K562 (cell line): ENCODE measurements around the gene IL11. TPM values are rescaled to one million over a fixed set of nuclear protein-coding genes. Genes with fewer than 3 reads are reported as not detected.

Source experiments
- ATAC-seq: fragments of 200-7000 bp; cut with Tn5 transposase; 3 replicates; pipeline ENCODE4 v1.9.1; 2020; ENCODE audit warnings: moderate library complexity
- BruUV-seq: library from RNA; stranded (reverse); fragments of 400-500 nt; replicated peaks from 2 replicates; lab custom pipeline; 2021; lab: Mats Ljungman, UMichigan
- CTCF ChIA-PET: fragments of 300-600 bp; formaldehyde crosslinking; extraction: SDS; loops from one replicate; lab custom pipeline; 2021; ENCODE audit warnings: low intra/inter-chr PET ratio; lab: Yijun Ruan, JAX
- POLR2A ChIA-PET: fragments of 300-600, 350-650 bp; sonication (Branson Sonifier 250); formaldehyde crosslinking; extraction: SDS; loops from one replicate; lab custom pipeline; 2021; ENCODE audit warnings: antibody characterized with exemption, inconsistent platforms; lab: Yijun Ruan, JAX
- DNase-seq, 4 experiments: peaks; one replicate each; pipeline versions ENCODE4 v3.0.0 to v3.0.0-alpha.2; 2011 to 2018; ENCODE audit warnings: low spot score in 3 of 4, mixed read lengths in 3 of 4; ENCODE audit errors: extremely low read depth in 1 of 4
- FAIRE-seq: peaks from 2 replicates; lab custom pipeline; 2011; peaks lifted over from hg19 to GRCh38; lab: Jason Lieb, UNC
- H2AFZ ChIP-seq: 2 replicates; pipeline ENCODE4 v1.6.0; 2011; ENCODE audit warnings: low read depth, low read length, control low read depth, inconsistent platforms
- H3K27ac ChIP-seq: fragments of 200-600 bp; 3 replicates; pipeline ENCODE4 v1.8.0; 2011; ENCODE audit warnings: low read depth, mild to moderate bottlenecking, control low read depth, inconsistent platforms, low read length, moderate library complexity, mixed read lengths; ENCODE audit errors: extremely low read depth
- H3K27me3 ChIP-seq, 2 experiments: fragments of 300-600 bp in 1 of 2; 2 replicates in 1 of 2; 3 replicates in 1 of 2; pipeline versions ENCODE4 v1.6.0 to v1.8.0; 2011; ENCODE audit warnings: inconsistent platforms in 2 of 2, low read length in 2 of 2, mild to moderate bottlenecking in 1 of 2, mixed read lengths in 1 of 2, moderate library complexity in 1 of 2; ENCODE audit not compliant: control insufficient read depth in 2 of 2, insufficient read depth in 2 of 2
- H3K36me3 ChIP-seq: fragments of 300-600 bp; 3 replicates; pipeline ENCODE4 v1.8.0; 2011; ENCODE audit warnings: mild to moderate bottlenecking, low read length, inconsistent platforms; ENCODE audit not compliant: control insufficient read depth, insufficient read depth
- H3K4me1 ChIP-seq, 2 experiments: fragments of 200-600 bp in 1 of 2; replicated peaks in 1 of 2; 2 replicates in 1 of 2; 3 replicates in 1 of 2; pipeline versions ENCODE4 v1.5.1 to v1.8.0; 2011; ENCODE audit warnings: inconsistent platforms in 2 of 2, low read length in 2 of 2, mild to moderate bottlenecking in 1 of 2, mixed read lengths in 1 of 2, moderate library complexity in 1 of 2; ENCODE audit not compliant: control insufficient read depth in 2 of 2, insufficient read depth in 2 of 2
- H3K4me2 ChIP-seq: 2 replicates; pipeline ENCODE4 v1.6.1; 2011; ENCODE audit warnings: low read length, control low read depth, inconsistent platforms, mixed read lengths; ENCODE audit not compliant: insufficient read depth
- H3K4me3 ChIP-seq: fragments of 200-600 bp; sonication (generic), shearing (Covaris generic); 2 replicates; pipeline ENCODE4 v1.5.1; 2016; ENCODE audit warnings: control low read depth, inconsistent platforms
- H3K79me2 ChIP-seq: fragments of 200-600 bp; 3 replicates; pipeline ENCODE4 v1.8.0; 2011; ENCODE audit warnings: low read length, inconsistent platforms; ENCODE audit not compliant: control insufficient read depth, insufficient read depth
- H3K9ac ChIP-seq, 2 experiments: 2 replicates each; pipeline versions ENCODE4 v1.6.0 to v1.6.1; 2011; ENCODE audit warnings: low read depth in 2 of 2, low read length in 2 of 2, control low read depth in 1 of 2, inconsistent platforms in 1 of 2, mild to moderate bottlenecking in 1 of 2, mixed read lengths in 1 of 2; ENCODE audit not compliant: insufficient read depth in 1 of 2
- H3K9me1 ChIP-seq: one replicate; pipeline ENCODE4 v1.6.0; 2011; ENCODE audit warnings: inconsistent platforms, mild to moderate bottlenecking, low read length, moderate library complexity; ENCODE audit not compliant: control insufficient read depth, insufficient read depth
- H3K9me3 ChIP-seq: replicated peaks from 2 replicates; pipeline ENCODE4 v1.5.1; 2011; ENCODE audit warnings: low read depth, low read length, inconsistent platforms; ENCODE audit not compliant: control insufficient read depth, insufficient read depth
- H4K20me1 ChIP-seq: replicated peaks from 2 replicates; pipeline ENCODE4 v1.6.1; 2011; ENCODE audit warnings: low read length, inconsistent platforms, mixed read lengths; ENCODE audit not compliant: control insufficient read depth, insufficient read depth
- ATF3 ChIP-seq, 2 experiments: fragments of 450-650 bp in 1 of 2; sonication (generic) in 1 of 2; formaldehyde crosslinking in 1 of 2; IDR thresholded peaks in 1 of 2; conservative IDR thresholded peaks in 1 of 2; 2 replicates each; pipeline versions ENCODE4 v1.6.1 to v1.8.1; 2016 to 2023; ENCODE audit warnings: mild to moderate bottlenecking in 2 of 2, moderate library complexity in 2 of 2, inconsistent platforms in 1 of 2, missing genetic modification reagents in 1 of 2
- CEBPB ChIP-seq: fragments of 450-650 bp; IDR thresholded peaks from 2 replicates; pipeline ENCODE4 v1.6.1; 2016; ENCODE audit warnings: missing genetic modification characterization, missing compliant biosample characterization
- CHD7 ChIP-seq: fragments of 200-600 bp; sonication (generic); IDR thresholded peaks from one replicate; pipeline ENCODE4 v1.6.1; 2012; ENCODE audit warnings: mild to moderate bottlenecking, low read depth, low read length, inconsistent platforms
- EHMT2 ChIP-seq: fragments of 450-650 bp; IDR thresholded peaks from 2 replicates; pipeline ENCODE4 v1.6.1; 2018; ENCODE audit warnings: antibody characterized with exemption
- FUS ChIP-seq: fragments of 200-400 bp; formaldehyde crosslinking; optimal IDR thresholded peaks from 2 replicates; pipeline ENCODE3; 2017; ENCODE audit warnings: low read depth, low read length
- KHSRP ChIP-seq: fragments of 450-650 bp; IDR thresholded peaks from 2 replicates; pipeline ENCODE4 v1.6.1; 2017
- SAP30 ChIP-seq: fragments of 200-600 bp; sonication (generic); IDR thresholded peaks from 2 replicates; pipeline ENCODE4 v1.6.1; 2012; ENCODE audit warnings: borderline replicate concordance, low read depth, mild to moderate bottlenecking, moderate library complexity, low read length, control low read depth, inconsistent platforms; ENCODE audit not compliant: insufficient read depth, poor library complexity, severe bottlenecking
- TEAD1 ChIP-seq, 2 experiments: fragments of 450-650 bp in 1 of 2; sonication (generic) in 1 of 2; formaldehyde crosslinking; IDR thresholded peaks; 2 replicates each; pipeline versions ENCODE4 v1.4.0 to v1.8.0; 2020 to 2022; ENCODE audit warnings: mild to moderate bottlenecking in 2 of 2, missing genetic modification reagents in 1 of 2
- ZNF23 ChIP-seq: fragments of 250-450 bp; sonication (Bioruptor Pico); IDR thresholded peaks from 2 replicates; pipeline ENCODE4 v1.4.0; 2020; ENCODE audit warnings: mild to moderate bottlenecking
- ZNF347 ChIP-seq: fragments of 450-650 bp; formaldehyde crosslinking; IDR thresholded peaks from 2 replicates; pipeline ENCODE4 v1.4.0; 2020; ENCODE audit warnings: low read depth, mild to moderate bottlenecking, moderate library complexity
- WGBS: fragments of 100-300 bp; shearing (Covaris generic); methylation state at CpG from one replicate; pipeline ENCODE4 v1.1.6; 2016; ENCODE audit warnings: low coverage, mixed read lengths; ENCODE audit not compliant: insufficient coverage; ENCODE audit errors: missing lambda C conversion rate; 5-methylcytosine and 5-hydroxymethylcytosine counted together
- in situ Hi-C: fragments of 300-500 bp; cut with MboI; formaldehyde crosslinking; loops from 4 replicates; pipeline ENCODE4 v1.15.0; 2018; ENCODE audit warnings: inconsistent platforms, mixed read lengths
- intact Hi-C: fragments of 100-400 bp; cut with micrococcal nuclease; formaldehyde crosslinking; loops from 2 replicates; pipeline ENCODE4 v1.14.2; 2022
- polyA plus RNA-seq, 8 experiments: library from polyadenylated mRNA; depleted of rRNA in 4 of 8; stranded (reverse) in 5 of 8; unstranded in 3 of 8; fragments of >200 nt; fragmentation: Nextera tagmentation in 2 of 8; fragmentation: Illumina TruSeq in 1 of 8; extraction: Ambion mirVana in 2 of 8; extraction: Trizol in 1 of 8; gene quantifications; 2 replicates each; pipeline versions ENCODE4 v1.2.1 to v1.2.3, GENCODE V29; 2011 to 2014; ENCODE audit warnings: inconsistent platforms in 1 of 8, missing spikeins in 1 of 8
- total RNA-seq, 7 experiments: library from RNA; depleted of rRNA in 6 of 7; stranded (reverse); fragments of >200 nt in 6 of 7; fragmentation: Illumina TruSeq in 2 of 7; extraction: Trizol in 2 of 7; gene quantifications; 2 replicates each; pipeline versions ENCODE4 v1.2.1 to v1.2.3, GENCODE V29; 2011 to 2021; ENCODE audit warnings: low replicate concordance in 1 of 7

IL11 gene
- total and polyA plus RNA-seq, 9 of the 15 experiments (the other 6 are each of a cell fraction or from before 2014, with no cell fraction given), result 0.04 to 0.42 (median 0.06) TPM; not detected in 6

GRCh38 chr19:55336101-55336500, 34.2 kb downstream of the IL11 start:
- H4K20me1 ChIP-seq, result no peaks in the 10 kb centered on the region
- 38% methylated on average over 7 of the region's 7 CpGs for WGBS
- FAIRE-seq (no peak), ATAC-seq (no peak), DNase-seq (no peak)
- peaks cover 12% of the 10 kb centered on the region for H3K79me2 ChIP-seq
- intact Hi-C loops, result loop anchor here (5.0 kb wide), 1 partner anchor 34 kb away; no protein-coding TSS in a partner anchor
- H2AFZ ChIP-seq, result no peak overlapping the region
- ChIA-PET POLR2A (interaction anchor here (0.5 to 1.9 kb wide), 3 partner anchors 14 to 140 kb away, joined by 3 to 4 read pairs (median 4); partner anchors contain the start of gene ZNF628), CTCF (no interaction called here)
- H3K4me2 ChIP-seq, result no peak overlapping the region
- no peak overlapping the region for H3K9ac ChIP-seq
- H3K27ac ChIP-seq, result no peak overlapping the region
- H3K36me3 ChIP-seq, result no peaks in the 10 kb centered on the region
- no TSS peak for BruUV-seq
- no peaks in the 10 kb centered on the region; the same call in 1 of the 2 replicates for H3K9me3 ChIP-seq
- H3K27me3 ChIP-seq, result no peaks in the 10 kb centered on the region
- in situ Hi-C loops, result no loop called here
- peaks cover 0 to 19% of the 10 kb centered on the region in 2 experiments; a peak in 4 of 5 replicates for H3K4me1 ChIP-seq
- H3K9me1 ChIP-seq, result no peaks in the 10 kb centered on the region
- H3K4me3 ChIP-seq, result no peak overlapping the region
- no peak for TF ChIP-seq FUS
- TF ChIP-seq ZNF347 (CRISPR knock-in tag), result no peak
- TF ChIP-seq TEAD1 (CRISPR knock-in tag; IDR thresholded peaks at IDR 0.05), result no peak
- TF ChIP-seq CEBPB (tag), result 0 out of 2 replicates have a peak, but pooled peaks have one; percentile 17
- TF ChIP-seq ATF3 (IDR thresholded peaks at IDR 0.05), result peak; percentile 19; the same call in 1 of the 2 replicates
- TF ChIP-seq ATF3 (CRISPR knock-in tag; conservative IDR thresholded peaks at IDR 0.05), result no peak
- no peak for TF ChIP-seq CHD7
- TF ChIP-seq ZNF23 (CRISPR knock-in tag), result no peak
- TF ChIP-seq SAP30, result no peak
- no peak for TF ChIP-seq EHMT2
- no peak for TF ChIP-seq KHSRP
